Mesothelial cell of epicardium (in vitro differentiated cells): ENCODE results near the gene WDR7. TPM values are rescaled to one million over a fixed set of nuclear protein-coding genes. Genes with fewer than 3 reads are reported as not detected.
A peak's percentile ranks its signal among the peaks of the same experiment; 100 is the strongest.

Experiments
- DNase-seq, 2 experiments: peaks; one replicate each; pipeline ENCODE4 v3.0.0; 2021; ENCODE audit warnings: low spot score in 2 of 2; ENCODE audit not compliant: unreplicated experiment in 2 of 2
- H3K27ac Mint-ChIP-seq: 2 replicates; pipeline ENCODE4 v1.8.0; 2021; ENCODE audit warnings: mixed read lengths
- H3K27me3 Mint-ChIP-seq: 2 replicates; pipeline ENCODE4 v1.8.0; 2021; ENCODE audit warnings: low read depth, mixed read lengths
- H3K36me3 Mint-ChIP-seq: 2 replicates; pipeline ENCODE4 v1.8.0; 2021; ENCODE audit warnings: mixed read lengths
- H3K4me1 Mint-ChIP-seq: 2 replicates; pipeline ENCODE4 v1.8.0; 2021; ENCODE audit warnings: mixed read lengths
- H3K4me3 Mint-ChIP-seq: 2 replicates; pipeline ENCODE4 v1.8.0; 2021; ENCODE audit warnings: mild to moderate bottlenecking, moderate library complexity, mixed read lengths
- H3K9me3 Mint-ChIP-seq: 2 replicates; pipeline ENCODE4 v1.8.0; 2021; ENCODE audit warnings: mixed read lengths
- total RNA-seq: library from RNA; stranded (reverse); gene quantifications from 3 replicates; pipeline ENCODE4 v1.2.1, GENCODE V29; 2021
- TF ChIP-seq, protein P1 (sequence below): fragments of 200-600 bp; sonication (generic); IDR thresholded peaks from one replicate; pipeline ENCODE4 v1.5.0; 2021; ENCODE audit warnings: antibody characterized with exemption; ENCODE audit not compliant: unreplicated experiment

Gene WDR7
- total RNA-seq, 1 donor from 2014 or later = 28.0 TPM

GRCh38 chr18:56861244-56861643 lies 210.1 kb downstream of the WDR7 start:
- TF ChIP-seq, protein P1, sequence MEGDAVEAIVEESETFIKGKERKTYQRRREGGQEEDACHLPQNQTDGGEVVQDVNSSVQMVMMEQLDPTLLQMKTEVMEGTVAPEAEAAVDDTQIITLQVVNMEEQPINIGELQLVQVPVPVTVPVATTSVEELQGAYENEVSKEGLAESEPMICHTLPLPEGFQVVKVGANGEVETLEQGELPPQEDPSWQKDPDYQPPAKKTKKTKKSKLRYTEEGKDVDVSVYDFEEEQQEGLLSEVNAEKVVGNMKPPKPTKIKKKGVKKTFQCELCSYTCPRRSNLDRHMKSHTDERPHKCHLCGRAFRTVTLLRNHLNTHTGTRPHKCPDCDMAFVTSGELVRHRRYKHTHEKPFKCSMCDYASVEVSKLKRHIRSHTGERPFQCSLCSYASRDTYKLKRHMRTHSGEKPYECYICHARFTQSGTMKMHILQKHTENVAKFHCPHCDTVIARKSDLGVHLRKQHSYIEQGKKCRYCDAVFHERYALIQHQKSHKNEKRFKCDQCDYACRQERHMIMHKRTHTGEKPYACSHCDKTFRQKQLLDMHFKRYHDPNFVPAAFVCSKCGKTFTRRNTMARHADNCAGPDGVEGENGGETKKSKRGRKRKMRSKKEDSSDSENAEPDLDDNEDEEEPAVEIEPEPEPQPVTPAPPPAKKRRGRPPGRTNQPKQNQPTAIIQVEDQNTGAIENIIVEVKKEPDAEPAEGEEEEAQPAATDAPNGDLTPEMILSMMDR = no peak
- H3K4me3 Mint-ChIP-seq = no peak overlapping the region
- no peaks in the 10 kb centered on the region for H3K27me3 Mint-ChIP-seq
- H3K27ac Mint-ChIP-seq = no peak overlapping the region
- H3K4me1 Mint-ChIP-seq = no peaks in the 10 kb centered on the region
- DNase-seq = no peak
- no peaks in the 10 kb centered on the region for H3K9me3 Mint-ChIP-seq
- H3K36me3 Mint-ChIP-seq = no peaks in the 10 kb centered on the region

GRCh38 chr18:56869189-56869777 lies 218.1 kb downstream of the WDR7 start:
- Mint-ChIP-seq H3K27ac (no peak overlapping the region), H3K4me3 (no peak overlapping the region), H3K9me3 (no peaks in the 10 kb centered on the region), H3K4me1 (peaks cover 12% of the 10 kb centered on the region), H3K27me3 (no peaks in the 10 kb centered on the region), H3K36me3 (no peaks in the 10 kb centered on the region)
- TF ChIP-seq, protein P1 = peak; percentile 50
- DNase-seq = no peak

- Mint-ChIP-seq H3K27me3 (no peaks in the 10 kb centered on the region), H3K4me1 (peaks cover 12% of the 10 kb centered on the region), H3K27ac (no peak overlapping the region), H3K36me3 (no peaks in the 10 kb centered on the region), H3K4me3 (no peak overlapping the region), H3K9me3 (no peaks in the 10 kb centered on the region)
- no peak for DNase-seq
- TF ChIP-seq, protein P1 = no peak
These were observed 219.8 kb downstream of the WDR7 start for GRCh38 chr18:56870982-56871381.

DNA sequence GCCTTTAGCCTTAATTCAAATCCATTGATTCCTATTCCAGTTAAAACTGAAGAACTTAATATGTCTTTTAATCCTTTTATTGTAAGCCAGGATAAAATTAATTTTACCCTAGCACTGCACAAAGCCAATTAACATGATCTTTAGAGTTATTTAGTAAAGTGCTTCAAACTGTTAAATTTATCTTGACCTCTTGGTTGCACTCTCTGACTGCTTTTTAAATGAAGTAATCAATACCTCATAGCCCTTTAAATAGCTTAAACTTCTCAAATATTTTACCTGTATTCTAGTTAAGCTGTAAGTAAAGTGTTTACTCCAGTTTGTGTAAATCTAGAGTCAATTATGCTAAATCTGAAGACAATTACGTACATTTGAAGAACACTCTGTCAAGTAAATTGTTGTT lies 221.0 kb downstream of the WDR7 start:
- no peak for DNase-seq
- TF ChIP-seq, protein P1 = no peak
- Mint-ChIP-seq H3K36me3 (no peaks in the 10 kb centered on the region), H3K4me3 (no peak overlapping the region), H3K4me1 (peaks cover 12% of the 10 kb centered on the region), H3K27me3 (no peaks in the 10 kb centered on the region), H3K27ac (no peak overlapping the region), H3K9me3 (no peaks in the 10 kb centered on the region)

- TF ChIP-seq, protein P1 = no peak
- no peak overlapping the region for H3K27ac Mint-ChIP-seq
- DNase-seq = no peak
- no peaks in the 10 kb centered on the region for H3K27me3 Mint-ChIP-seq
- no peaks in the 10 kb centered on the region for H3K9me3 Mint-ChIP-seq
- peaks cover 12% of the 10 kb centered on the region for H3K4me1 Mint-ChIP-seq
- H3K4me3 Mint-ChIP-seq = no peak overlapping the region
- no peaks in the 10 kb centered on the region for H3K36me3 Mint-ChIP-seq
These were observed 222.4 kb downstream of the WDR7 start for GRCh38 chr18:56873441-56874140.
